Activated T-helper 2 cell treated with anti-CD3 and anti-CD28 coated beads, Interferon-gamma antibody, Interleukin-2, Interleukin-4, amounts not matched to agents 10 μg/mL and 5 μg/mL and 100 μg/mL, durations not matched to agents 14 hours and 24 hours and 36 hours (primary cell): ENCODE data around the gene DGKI. TPM values are rescaled to one million over a fixed set of nuclear protein-coding genes. Genes with fewer than 3 reads are reported as not detected.

Experiments used
- DNase-seq: peaks from one replicate; pipeline ENCODE4 v3.0.0; 2021; ENCODE audit warnings: low spot score
- H3K27ac Mint-ChIP-seq: one replicate; pipeline ENCODE4 v1.8.0; 2021; ENCODE audit warnings: mixed read lengths
- H3K27me3 Mint-ChIP-seq: one replicate; pipeline ENCODE4 v1.8.0; 2021; ENCODE audit warnings: low read depth, mixed read lengths
- H3K36me3 Mint-ChIP-seq: one replicate; pipeline ENCODE4 v1.8.0; 2021; ENCODE audit warnings: low read depth, mixed read lengths
- H3K4me1 Mint-ChIP-seq: one replicate; pipeline ENCODE4 v1.8.0; 2021; ENCODE audit warnings: low read depth, mixed read lengths
- H3K4me3 Mint-ChIP-seq: one replicate; pipeline ENCODE4 v1.8.0; 2021; ENCODE audit warnings: low read depth, mild to moderate bottlenecking, moderate library complexity, mixed read lengths
- H3K9me3 Mint-ChIP-seq: one replicate; pipeline ENCODE4 v1.8.0; 2021; ENCODE audit warnings: mixed read lengths
- intact Hi-C: fragments of 100-400 bp; cut with micrococcal nuclease; formaldehyde crosslinking; loops from one replicate; pipeline ENCODE4 v1.15.1; 2023
- total RNA-seq: library from RNA; stranded (reverse); gene quantifications from 2 replicates; pipeline ENCODE4 v1.2.3, GENCODE V29; 2022

The DGKI gene
- total RNA-seq, 1 donor from 2014 or later: 3.9 TPM

DNA sequence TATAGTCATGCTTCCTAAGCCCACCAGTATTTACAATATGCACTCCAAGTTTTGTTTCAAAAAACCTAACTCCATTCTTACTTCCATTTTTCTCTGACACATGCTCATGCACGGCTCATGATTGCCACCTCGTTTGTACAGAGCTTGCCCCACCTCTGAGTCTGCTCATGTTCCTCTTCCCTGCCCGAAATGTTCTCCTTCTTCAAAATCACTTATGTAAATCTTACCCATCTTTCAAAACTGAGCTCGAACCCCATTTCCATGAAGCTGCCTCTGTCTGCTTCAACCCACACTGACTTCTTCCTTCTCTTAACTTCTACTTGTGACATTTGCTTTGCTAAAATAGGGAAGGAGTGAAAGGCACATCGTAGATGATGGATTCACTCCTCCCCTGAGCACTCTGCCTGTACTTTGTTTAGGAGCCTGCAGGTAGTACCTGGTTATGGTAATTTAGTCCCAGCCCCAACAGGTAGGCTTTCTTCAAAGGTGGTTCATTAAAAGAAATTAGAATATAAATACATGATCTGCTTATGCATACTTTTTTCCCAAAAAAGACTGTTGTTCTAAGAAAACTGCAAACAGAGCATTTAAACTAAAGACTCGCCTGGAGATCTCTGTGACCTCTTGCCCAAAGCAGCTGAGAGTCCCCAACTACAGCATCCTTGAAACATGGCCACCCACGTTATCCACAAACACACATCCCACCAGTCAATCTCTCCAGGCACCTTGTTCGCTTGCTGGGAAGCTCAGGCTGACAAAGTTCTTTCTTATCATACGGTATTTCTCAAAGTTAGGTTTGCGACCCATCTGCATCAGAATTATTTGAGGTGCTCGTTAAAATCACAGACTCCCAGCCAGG is 172.0 kb downstream of the DGKI start:
- intact Hi-C loops: no loop called here
- no peak overlapping the region for H3K4me3 Mint-ChIP-seq
- no peak for DNase-seq
- peaks cover 7% of the 10 kb centered on the region for H3K27me3 Mint-ChIP-seq
- H3K36me3 Mint-ChIP-seq: no peaks in the 10 kb centered on the region
- H3K4me1 Mint-ChIP-seq: no peaks in the 10 kb centered on the region
- H3K27ac Mint-ChIP-seq: no peak overlapping the region
- H3K9me3 Mint-ChIP-seq: no peaks in the 10 kb centered on the region

DNA sequence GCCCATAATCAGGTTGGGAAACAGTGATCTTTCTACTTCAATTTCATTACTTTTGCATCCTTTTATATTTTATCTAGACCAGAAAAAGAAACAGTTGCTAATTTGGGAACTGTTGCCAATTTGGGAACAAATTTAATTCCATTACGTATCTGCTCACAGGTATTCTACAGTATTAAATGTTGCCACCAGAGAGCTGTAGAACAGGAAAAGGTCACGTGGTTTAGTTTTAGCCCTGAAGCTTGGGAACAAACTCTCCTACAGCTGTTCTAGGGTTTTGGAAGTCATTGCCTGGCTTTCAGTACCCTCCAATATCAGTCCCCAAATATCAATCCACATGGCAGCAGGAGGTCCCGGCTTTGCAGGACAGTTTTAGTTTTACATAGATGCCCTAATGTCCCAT is 172.7 kb downstream of the DGKI start:
- Mint-ChIP-seq H3K4me1 (no peaks in the 10 kb centered on the region), H3K27ac (no peak overlapping the region), H3K9me3 (no peaks in the 10 kb centered on the region), H3K4me3 (no peak overlapping the region), H3K36me3 (no peaks in the 10 kb centered on the region), H3K27me3 (peaks cover 7% of the 10 kb centered on the region)
- no peak for DNase-seq
- intact Hi-C loops: no loop called here

DNA sequence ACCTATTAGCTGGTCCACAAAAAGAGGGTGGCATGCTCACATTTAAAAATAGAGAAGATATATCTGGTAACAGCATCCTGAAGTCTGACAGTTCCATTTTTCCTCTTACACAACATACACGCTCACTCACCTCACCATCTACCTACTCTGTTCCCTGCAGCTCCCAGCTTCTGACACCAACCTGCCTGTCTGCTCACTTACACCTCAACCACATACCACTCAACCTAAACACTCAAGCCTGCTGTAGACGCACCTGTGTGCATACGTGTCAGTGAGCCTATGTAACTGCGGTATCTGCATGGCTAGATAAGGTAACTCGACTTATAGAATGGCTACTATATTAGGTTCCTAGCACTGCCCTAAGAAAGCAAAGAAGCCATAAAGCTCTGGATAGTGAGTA is 174.9 kb downstream of the DGKI start:
- Mint-ChIP-seq H3K9me3 (no peaks in the 10 kb centered on the region), H3K36me3 (no peaks in the 10 kb centered on the region)
- DNase-seq: no peak

DNA sequence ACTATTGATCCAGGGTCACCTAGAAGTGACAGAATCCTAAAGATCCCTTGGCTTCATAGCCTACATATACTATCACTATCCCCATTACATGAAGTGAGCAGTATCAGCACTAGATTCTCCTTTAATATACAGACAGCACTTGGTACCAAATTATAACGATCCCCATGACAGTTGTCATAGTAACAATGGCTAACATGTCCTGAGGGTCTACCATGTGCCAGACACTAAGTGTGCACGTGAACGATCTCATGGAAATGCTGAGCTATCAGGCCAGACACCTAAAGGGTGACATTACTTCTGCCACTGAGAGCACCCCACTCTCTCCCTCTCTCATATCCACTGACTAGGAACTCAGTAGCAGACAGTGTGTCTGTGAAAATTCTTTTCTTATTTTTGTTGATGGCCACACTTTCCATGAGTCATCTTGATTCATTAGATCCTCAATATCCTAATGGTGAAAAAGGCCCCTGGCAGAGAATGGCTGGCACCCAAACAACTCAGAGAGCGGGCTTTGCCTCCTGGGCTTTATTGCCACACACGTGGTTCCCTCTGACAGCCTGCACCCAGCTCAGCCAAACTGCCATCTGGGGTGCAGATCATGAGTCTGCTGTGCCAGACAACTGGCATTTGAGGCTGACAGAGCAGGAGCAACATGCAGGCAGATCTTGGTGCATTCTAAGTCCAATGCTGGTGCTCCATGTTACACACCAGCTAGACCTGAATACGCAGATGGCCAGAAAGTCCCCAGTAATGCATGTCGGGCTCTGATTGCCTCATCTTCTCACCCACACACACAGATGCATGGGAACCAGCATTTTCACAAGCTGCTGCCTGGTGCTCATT is 176.3 kb downstream of the DGKI start:
- no peaks in the 10 kb centered on the region for H3K9me3 Mint-ChIP-seq
- H3K27ac Mint-ChIP-seq: no peak overlapping the region
- H3K4me1 Mint-ChIP-seq: no peaks in the 10 kb centered on the region
- DNase-seq: no peak
- H3K27me3 Mint-ChIP-seq: peaks cover 4% of the 10 kb centered on the region
- H3K36me3 Mint-ChIP-seq: no peaks in the 10 kb centered on the region
- H3K4me3 Mint-ChIP-seq: no peak overlapping the region
- intact Hi-C loops: no loop called here

More for the DNA sequence above, 174.9 kb downstream of the DGKI start:
- no peak overlapping the region for H3K4me3 Mint-ChIP-seq
- intact Hi-C loops: no loop called here
- no peak overlapping the region for H3K27ac Mint-ChIP-seq
- no peaks in the 10 kb centered on the region for H3K4me1 Mint-ChIP-seq
- peaks cover 2% of the 10 kb centered on the region for H3K27me3 Mint-ChIP-seq

DNA sequence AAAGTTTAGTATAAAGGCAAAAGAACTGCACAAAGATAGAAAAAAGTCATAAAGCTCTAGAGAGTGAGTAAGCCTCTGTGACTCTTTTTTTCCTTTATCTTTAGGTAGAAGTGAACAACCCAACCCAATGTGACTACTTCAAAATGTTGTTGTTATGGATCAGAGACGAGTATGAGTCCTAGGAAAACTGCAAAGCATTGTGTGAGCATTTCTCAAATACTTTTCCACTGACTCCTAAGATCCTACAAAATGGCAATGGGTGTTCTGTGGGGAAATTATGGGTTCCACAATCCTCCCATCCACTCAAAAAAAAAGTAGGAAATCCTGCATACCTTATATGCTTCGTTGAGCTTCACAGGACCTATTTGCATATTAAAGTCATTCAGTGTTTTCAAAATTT is 177.1 kb downstream of the DGKI start:
- H3K4me3 Mint-ChIP-seq: no peak overlapping the region
- no peaks in the 10 kb centered on the region for H3K36me3 Mint-ChIP-seq
- intact Hi-C loops: no loop called here
- DNase-seq: no peak
- H3K27ac Mint-ChIP-seq: no peak overlapping the region
- H3K27me3 Mint-ChIP-seq: peaks cover 4% of the 10 kb centered on the region
- no peaks in the 10 kb centered on the region for H3K4me1 Mint-ChIP-seq
- H3K9me3 Mint-ChIP-seq: no peaks in the 10 kb centered on the region

DNA sequence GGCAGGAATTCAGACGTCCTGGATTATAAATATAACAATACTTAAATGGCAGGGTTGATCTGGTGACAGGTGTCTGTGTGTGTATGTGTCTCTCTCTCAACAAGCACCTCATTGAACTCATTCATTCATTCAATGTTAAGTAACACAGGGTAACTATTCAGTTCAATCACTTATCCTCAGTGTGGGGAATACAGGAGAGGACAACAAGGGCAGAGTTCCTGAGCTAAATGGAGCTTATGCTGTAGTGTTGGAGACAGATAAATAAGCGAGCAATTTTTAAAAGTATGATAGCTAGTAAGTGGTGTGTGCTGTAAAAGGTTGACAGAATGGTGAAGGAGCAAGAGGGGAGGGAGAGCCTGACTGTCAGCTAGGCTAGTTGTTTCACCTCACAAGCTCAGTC is 178.4 kb downstream of the DGKI start:
- H3K9me3 Mint-ChIP-seq: no peaks in the 10 kb centered on the region
- no peaks in the 10 kb centered on the region for H3K4me1 Mint-ChIP-seq
- DNase-seq: no peak
- peaks cover 4% of the 10 kb centered on the region for H3K27me3 Mint-ChIP-seq
- H3K27ac Mint-ChIP-seq: no peak overlapping the region
- intact Hi-C loops: no loop called here
- H3K4me3 Mint-ChIP-seq: no peak overlapping the region
- H3K36me3 Mint-ChIP-seq: no peaks in the 10 kb centered on the region

DNA sequence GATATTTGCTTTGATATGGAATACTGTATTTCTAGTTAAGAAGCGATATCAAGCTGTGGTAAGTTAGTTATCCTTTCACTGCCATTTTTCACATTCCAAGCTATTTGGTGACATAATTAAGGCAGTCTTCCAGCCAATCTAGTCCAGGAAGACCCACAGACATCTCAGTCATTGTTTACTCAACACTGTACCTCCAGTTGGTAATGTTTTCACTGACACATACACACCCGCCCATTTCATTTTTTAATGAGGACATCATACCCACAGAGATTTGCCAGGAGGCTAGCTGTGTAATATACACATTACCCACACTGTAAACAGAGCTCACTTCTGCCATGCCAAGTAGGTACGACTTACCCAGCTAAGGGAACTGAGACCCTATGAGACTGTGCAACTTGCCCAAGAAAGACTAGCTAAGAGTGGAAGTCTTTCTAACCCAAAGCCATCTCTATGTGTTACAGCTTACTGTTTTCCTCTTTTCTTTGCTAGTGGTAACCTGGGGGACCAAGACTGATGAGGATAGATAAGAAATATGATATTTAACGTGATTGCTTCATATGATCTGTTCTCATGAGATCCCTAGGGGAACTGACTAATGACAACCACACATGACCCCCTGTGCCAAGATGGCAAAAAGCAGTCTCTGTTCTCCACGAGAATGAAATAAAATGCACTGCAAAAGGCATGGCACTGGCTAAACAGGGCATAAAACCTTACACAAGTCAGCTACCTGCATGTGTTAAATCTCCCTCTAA is 179.0 kb downstream of the DGKI start:
- peaks cover 4% of the 10 kb centered on the region for H3K27me3 Mint-ChIP-seq
- H3K27ac Mint-ChIP-seq: no peak overlapping the region
- intact Hi-C loops: no loop called here
- H3K9me3 Mint-ChIP-seq: no peaks in the 10 kb centered on the region
- DNase-seq: no peak
- H3K4me3 Mint-ChIP-seq: no peak overlapping the region
- no peaks in the 10 kb centered on the region for H3K4me1 Mint-ChIP-seq
- no peaks in the 10 kb centered on the region for H3K36me3 Mint-ChIP-seq

DNA sequence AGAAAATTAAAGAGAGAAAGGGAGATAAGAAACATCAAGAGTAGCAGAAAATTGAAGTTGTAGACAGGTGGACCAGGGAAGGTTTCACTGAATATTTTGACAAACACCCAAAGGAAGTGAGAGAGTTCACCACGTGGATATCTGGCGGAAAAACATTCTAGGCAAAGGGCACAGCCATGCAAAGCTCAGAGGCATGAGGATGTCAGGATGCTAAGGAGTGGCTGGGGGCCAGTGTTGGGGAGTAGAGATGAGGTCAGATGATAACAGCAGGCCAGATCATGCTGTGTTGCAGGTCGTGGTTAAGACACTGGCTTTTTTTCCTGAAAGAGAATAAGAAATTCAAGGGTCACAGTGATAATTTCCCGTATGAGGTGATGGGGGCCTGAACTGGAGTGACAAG is 181.9 kb downstream of the DGKI start:
- intact Hi-C loops: no loop called here
- Mint-ChIP-seq H3K9me3 (no peaks in the 10 kb centered on the region), H3K36me3 (no peaks in the 10 kb centered on the region), H3K27ac (no peak overlapping the region), H3K4me1 (no peaks in the 10 kb centered on the region), H3K4me3 (no peak overlapping the region), H3K27me3 (peaks cover 6% of the 10 kb centered on the region)
- DNase-seq: no peak

DNA sequence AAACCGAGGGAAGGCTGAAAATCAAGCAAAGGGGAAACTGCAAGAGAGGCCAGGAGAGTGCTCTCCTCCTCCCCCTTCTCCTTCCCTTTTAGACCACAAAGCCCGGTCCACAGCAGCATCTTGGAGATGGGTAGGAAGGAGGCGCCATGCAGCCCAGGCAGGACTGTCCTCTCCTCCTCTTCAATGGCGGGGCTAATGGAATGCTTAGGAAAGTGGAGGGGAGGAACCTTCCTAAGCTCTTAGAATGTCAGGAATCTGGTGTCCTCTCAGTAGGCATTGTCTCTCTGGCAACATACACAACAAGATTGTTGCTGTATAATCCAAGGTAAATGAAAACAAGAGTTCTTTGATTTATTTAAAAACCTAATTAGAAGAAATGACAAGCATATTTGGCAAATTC is 185.1 kb downstream of the DGKI start:
- no peaks in the 10 kb centered on the region for H3K36me3 Mint-ChIP-seq
- intact Hi-C loops: no loop called here
- H3K4me1 Mint-ChIP-seq: no peaks in the 10 kb centered on the region
- peaks cover 3% of the 10 kb centered on the region for H3K27me3 Mint-ChIP-seq
- DNase-seq: no peak
- H3K9me3 Mint-ChIP-seq: no peaks in the 10 kb centered on the region
- no peak overlapping the region for H3K27ac Mint-ChIP-seq
- no peak overlapping the region for H3K4me3 Mint-ChIP-seq

DNA sequence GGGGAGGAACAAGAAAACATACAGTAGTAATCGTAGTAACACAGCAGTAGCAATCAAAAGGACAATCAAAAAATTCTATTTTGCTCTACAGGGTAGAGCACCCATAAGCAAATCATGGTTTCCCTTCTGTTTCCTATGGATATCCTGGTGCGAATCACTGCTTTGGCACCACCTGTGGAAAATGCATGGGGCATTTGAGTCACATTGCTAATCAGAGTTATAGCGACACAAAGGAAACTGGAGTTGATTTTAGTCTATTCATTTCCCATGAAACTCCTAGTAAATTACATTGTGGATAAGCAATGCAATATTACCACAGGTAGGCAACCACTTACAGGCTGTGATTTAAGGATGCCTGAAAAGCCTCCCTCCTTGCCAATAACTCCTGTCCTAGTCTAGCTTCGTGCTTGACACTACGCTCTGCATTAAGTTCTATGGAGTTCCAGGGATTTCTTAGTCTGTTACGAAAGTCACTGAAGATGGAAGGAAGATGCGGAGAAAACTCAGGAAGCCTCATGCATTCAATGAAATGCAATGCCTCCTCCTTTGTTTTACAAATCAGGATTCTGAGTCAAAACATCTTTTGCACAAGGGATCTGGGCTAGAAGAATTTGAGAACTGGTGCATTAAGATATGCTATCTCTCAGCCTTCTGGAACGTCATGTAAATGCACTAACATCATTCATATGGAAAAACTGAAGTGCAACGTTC is 188.4 kb downstream of the DGKI start:
- no peak for DNase-seq
- intact Hi-C loops: no loop called here
- Mint-ChIP-seq H3K27ac (no peak overlapping the region), H3K4me3 (no peak overlapping the region), H3K4me1 (no peaks in the 10 kb centered on the region), H3K27me3 (peaks cover 4% of the 10 kb centered on the region), H3K9me3 (no peaks in the 10 kb centered on the region), H3K36me3 (no peaks in the 10 kb centered on the region)

DNA sequence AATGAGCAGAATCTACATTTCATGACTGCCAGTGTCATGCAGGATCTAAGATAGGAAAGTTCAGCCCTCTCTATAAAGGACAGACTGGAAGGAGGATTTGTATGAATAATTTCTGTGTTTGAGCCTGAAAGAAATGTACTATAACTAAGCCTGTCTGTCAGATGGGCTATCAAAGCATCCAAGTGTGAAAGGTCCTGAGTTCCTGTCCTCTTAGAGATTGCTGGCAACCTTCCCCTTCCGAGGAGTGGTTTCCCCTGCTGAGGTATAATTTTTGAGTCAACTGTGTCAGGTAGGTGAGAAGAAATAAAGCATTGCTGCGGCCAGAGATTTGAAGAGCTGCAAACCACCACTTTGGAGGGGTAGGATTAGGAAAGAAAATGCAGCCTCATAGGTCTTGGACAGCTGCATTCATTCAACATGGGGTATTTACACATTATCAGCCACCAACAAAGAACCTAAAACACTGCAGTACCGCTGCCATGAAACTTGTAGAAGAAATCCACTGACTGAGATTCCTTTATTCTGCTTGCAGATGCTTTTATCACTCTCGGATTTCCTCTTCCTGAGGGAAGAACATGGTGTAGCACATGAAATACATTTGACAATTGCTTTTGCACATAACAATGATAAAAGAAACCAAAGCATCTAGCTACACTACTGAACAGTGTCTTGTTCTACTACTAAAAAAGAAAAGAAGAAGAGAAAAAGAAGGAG is 189.1 kb downstream of the DGKI start:
- Mint-ChIP-seq H3K27ac (no peak overlapping the region), H3K9me3 (no peaks in the 10 kb centered on the region), H3K27me3 (peaks cover 4% of the 10 kb centered on the region), H3K4me1 (no peaks in the 10 kb centered on the region), H3K36me3 (no peaks in the 10 kb centered on the region), H3K4me3 (no peak overlapping the region)
- no peak for DNase-seq
- intact Hi-C loops: no loop called here

DNA sequence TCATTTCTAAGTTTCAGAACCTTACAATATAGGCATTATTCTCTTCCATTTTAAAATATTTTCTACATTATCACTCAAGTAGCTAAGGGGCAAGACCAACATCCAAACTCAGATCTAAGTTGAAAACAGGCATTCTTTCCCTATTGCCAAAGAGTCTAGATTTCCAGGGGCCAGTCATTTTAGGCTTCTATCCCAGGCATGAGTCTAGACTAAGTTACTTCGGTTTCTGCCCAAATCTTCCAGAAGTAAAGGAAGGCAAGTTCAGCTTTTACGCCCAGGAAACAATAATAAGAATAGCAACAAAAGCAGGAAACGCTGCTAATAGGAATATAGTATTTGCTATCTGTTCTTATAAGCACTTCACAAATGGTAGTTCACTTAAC is 189.9 kb downstream of the DGKI start:
- Mint-ChIP-seq H3K36me3 (no peaks in the 10 kb centered on the region), H3K27me3 (peaks cover 4% of the 10 kb centered on the region), H3K4me3 (no peak overlapping the region), H3K27ac (no peak overlapping the region), H3K4me1 (no peaks in the 10 kb centered on the region), H3K9me3 (no peaks in the 10 kb centered on the region)
- DNase-seq: no peak
- intact Hi-C loops: loop anchor here (1.0 kb wide), 2 partner anchors 242 to 352 kb away; no protein-coding TSS in a partner anchor
